Liver (tissue), 3 donors: Measurements from ENCODE around the gene CCDC12.

Source experiments
- CTCF ChIP-seq: fragments of 150-350 bp; IDR thresholded peaks from 2 replicates; pipeline ENCODE4 v1.5.1; 2017; ENCODE audit warnings: improper control_type of control experiment, low read depth, low read length; ENCODE audit not compliant: missing input control
- JUND ChIP-seq, 2 donors: IDR thresholded peaks; 2 replicates each; pipeline ENCODE4 v1.6.1; 2016; ENCODE audit warnings: antibody characterized with exemption in 2 of 2
- MAX ChIP-seq: IDR thresholded peaks from 2 replicates; pipeline ENCODE4 v1.6.1; 2016; ENCODE audit warnings: antibody characterized with exemption
- RAD21 ChIP-seq, 2 donors: IDR thresholded peaks; 2 replicates each; pipeline ENCODE4 v1.6.1; 2016; ENCODE audit warnings: antibody characterized with exemption in 2 of 2, mild to moderate bottlenecking in 2 of 2
- RXRA ChIP-seq, 2 donors: IDR thresholded peaks; 2 replicates each; pipeline ENCODE4 v1.6.1; 2017 to 2018; ENCODE audit warnings: antibody characterized with exemption in 2 of 2, mild to moderate bottlenecking in 1 of 2
- SP1 ChIP-seq: IDR thresholded peaks from 2 replicates; pipeline ENCODE4 v1.6.1; 2018; ENCODE audit warnings: antibody characterized with exemption, mild to moderate bottlenecking
- TAF1 ChIP-seq: conservative IDR thresholded peaks from 2 replicates; pipeline ENCODE4 v1.6.1; 2016; ENCODE audit warnings: antibody characterized with exemption, mild to moderate bottlenecking
- donor health status: healthy.
- donor health status: healthy.

GRCh38 chr3:46954178-46954577 is 22.4 kb downstream of the CCDC12 start:
- no peak for TF ChIP-seq CTCF
- TF ChIP-seq TAF1 = no peak
- no peak for TF ChIP-seq JUND (IDR thresholded peaks at IDR 0.05)
- TF ChIP-seq SP1 = no peak
- TF ChIP-seq MAX = no peak
- no peak for TF ChIP-seq RAD21 (IDR thresholded peaks at IDR 0.05)
- no peak for TF ChIP-seq RXRA (IDR thresholded peaks at IDR 0.05)
